Stimulated activated CD8-positive, alpha-beta memory T cell treated with anti-CD3 and anti-CD28 coated beads, Interleukin-4, amount 100 ng/mL, for 4 hours (primary cell): ENCODE data around the gene UBE2R2.
"Not testable (repeated sequence)": the region's sequence is repeated elsewhere in the genome, so short reads cannot be mapped to it uniquely, and the experiment has no call there.

ENCODE experiments used
- DNase-seq, 2 donors: peaks; one replicate each; pipeline ENCODE4 v3.0.0-alpha.2; 2020; ENCODE audit warnings: low read depth in 2 of 2, low spot score in 1 of 2

UBE2R2 gene

DNA sequence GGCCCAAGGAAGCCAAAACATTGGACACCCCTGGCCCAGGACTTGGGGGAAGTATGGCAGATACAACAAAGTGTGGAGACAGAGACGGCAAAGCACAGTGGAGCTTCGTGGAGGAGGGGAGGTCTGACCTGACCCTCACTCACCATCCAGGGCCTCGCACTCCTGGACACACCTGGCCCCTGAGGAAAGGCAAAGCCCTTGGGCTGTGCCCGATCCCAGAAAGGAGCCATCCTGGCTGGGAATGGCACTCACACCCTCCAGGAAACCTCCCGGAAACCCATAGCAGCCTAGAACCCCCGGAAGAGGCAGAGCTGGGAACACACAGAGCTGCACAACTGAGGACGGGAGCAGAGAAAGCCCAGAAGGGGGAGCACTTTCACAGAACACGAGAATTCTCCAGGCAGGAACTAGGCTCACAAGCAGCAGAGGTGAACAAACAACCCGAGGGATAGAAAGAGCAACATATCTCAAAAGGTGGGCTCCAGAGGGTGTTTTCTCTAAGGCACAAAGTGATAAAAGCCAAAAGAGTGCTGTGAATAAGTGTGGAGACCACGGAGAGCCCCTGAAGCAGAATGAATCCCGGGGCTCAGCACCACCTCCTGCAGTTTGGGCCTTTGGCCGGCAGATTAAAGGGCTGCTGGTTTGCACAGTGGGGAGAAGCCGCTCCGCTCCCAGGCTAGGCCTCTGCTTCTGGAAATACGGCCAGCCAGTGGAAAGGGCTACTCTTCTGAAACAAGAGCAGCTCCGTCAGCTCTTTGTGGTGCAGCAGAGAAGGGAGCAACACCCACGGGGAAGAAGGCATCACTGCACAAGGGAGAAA lies 108.2 kb downstream of the UBE2R2 start:
- no peak for DNase-seq

DNA sequence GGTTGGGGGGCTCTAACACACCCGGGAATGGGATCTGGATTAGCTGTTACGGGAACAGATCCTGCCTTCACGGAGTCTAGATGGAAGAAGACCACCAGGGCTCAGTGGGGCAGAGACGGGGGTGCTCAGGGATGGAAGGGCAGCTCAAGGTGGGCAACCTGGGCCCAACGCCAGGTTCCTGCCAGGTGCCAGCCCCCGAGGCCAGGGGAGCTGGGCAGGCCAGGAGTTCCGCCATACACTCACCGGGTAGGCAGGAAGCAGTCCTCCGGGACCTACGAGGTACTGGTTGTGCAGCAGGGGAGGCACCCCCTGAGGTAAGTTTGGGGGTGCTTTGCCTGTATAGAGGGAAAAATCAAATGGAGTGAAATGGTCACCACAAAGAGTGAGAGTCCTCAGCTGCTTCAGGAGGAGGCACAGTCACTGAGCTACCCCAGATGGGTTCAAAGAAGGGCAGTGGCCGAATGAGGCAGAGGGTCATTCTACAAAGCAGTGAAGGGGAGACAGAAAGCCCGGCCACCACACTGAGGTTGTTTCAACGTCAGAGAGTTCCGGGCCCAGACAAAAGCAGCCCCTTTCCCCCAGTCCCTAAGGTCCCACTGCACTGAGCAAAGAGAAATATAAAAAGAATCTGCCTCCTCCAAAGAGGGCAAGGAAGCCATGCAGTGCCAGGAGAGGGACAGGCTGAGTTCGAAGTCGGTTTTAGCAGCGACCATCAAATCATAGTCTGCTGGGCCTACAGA lies 110.0 kb downstream of the UBE2R2 start:
- DNase-seq = no peak

GRCh38 chr9:33927694-33928093 lies 110.7 kb downstream of the UBE2R2 start:
- DNase-seq = no peak

DNA sequence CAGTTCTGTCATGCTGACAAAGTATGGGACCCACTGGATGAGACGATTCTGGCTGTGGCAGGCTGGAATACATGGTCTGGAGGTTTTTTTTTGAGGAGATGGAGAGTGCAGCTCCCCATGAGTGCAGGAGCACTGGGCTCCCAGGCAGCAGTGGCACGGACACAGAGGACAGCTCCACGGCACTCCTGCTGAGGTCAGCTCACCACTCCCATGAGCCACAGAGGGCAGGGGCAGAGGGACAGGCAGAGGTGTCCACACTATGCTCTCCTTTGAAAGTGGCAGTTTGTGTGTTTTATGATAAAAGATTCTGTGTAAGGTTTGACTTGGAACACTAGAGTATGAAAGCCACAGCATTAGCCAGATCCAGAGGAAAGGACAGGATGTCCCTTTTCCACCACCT lies 114.4 kb downstream of the UBE2R2 start:
- no peak for DNase-seq

DNA sequence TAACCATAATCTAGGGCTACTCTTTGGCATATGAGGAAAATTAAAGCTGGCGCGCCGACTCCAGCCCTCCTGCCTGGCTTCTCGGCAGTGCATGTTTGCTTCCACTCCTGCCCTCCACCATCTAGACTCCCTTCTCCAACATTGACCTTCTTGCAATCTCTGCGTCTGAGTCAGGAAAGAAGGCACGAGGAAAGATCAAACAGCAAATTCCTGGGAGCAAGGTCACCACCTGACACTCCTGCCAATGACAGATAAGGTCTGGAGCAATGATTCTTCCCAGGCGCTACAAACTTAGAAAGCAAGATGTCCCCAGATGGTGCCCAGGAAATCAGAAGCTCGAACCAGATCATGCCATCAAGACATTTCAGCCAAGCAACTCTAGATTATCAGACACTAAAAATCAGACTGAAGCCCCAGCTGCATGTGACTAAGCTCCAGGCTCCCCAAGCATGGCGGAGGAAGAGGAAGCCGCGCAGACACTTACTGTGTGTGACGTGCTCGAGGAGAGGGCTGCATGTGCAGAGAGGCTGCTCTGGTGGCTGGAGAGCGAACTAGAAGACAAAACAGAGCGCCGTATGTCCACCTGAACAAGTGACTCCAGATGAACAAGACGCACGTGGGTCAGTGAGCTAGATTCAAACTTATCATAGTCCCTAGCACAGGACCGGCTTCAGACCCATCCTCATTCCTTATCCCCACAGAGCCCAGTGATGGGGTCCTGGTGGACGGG lies 115.3 kb downstream of the UBE2R2 start:
- no peak for DNase-seq

DNA sequence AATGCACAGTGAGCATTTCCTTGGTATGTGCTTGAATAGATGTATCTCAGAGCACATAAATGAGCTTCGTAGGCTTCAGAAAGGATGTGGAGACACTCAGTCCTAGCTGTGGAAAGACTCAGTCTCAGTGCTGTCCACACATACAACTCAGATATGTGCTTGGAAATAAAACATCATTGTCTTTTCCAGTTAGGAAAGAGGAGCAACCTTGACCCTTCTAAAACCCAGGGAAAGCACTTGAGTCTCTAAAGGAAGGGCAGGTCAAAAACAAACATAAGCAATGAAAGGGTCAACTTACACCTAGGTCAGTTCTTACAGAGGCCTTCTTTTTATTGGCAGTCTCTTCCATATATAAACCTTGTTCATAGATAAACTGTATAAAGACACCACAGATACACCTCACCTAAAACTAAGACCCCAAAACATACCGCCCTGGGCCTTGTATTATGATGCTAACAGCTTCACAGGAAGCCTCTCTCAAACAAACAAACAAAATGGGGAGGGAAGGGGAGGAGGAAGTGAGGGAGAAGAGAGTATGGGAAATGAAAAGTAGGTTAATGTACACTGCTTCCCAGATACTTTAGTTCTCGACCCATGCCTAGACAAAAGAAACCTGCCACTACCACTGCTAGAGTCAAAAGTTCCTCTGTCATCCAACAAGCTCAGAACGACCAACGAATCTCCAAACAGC lies 117.4 kb downstream of the UBE2R2 start:
- DNase-seq = no peak

DNA sequence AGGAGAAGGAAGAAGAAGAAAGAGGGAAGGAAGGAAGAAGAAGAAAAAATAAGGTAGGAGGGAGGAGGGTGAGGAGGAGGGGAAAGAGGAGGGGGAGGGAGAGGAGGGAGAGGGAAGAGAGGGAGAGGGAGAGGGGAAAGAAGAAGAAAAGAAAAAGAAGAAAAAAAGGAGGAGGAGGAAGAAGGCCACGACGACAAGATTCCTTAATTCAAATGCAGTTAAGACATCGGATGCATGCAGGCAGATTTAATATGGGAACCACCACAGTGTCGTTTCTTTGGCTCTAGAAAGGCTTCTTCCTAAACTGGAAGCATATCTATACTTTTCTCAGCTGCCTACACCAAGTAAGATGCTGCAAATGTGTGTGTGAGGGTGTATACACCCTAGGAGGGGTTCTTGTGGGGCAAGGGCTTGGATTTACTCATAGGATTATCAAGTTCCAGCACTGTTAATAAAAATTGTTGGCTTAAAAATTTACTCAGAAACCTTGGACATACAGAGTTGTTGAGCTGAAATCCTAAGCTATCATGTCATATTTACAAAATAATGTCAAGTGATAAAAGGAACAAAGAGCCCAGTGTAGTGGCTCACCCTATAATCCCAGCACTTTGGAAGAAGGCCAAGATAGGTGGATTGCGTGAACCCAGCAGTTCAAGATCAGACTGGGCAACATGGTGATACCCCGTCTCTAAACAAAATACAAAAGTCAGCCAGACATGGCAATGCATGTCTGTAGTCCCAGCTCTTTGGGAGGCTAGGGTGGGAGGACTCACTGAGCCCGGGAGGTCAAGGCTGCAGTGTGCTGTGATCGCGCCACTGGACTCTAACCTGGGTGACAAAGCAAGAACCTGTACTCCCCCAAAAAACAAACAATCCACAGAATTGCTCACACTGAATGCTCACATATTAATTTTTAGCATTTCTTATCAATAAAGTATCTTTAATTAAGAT lies 123.2 kb downstream of the UBE2R2 start:
- DNase-seq = no peak

DNA sequence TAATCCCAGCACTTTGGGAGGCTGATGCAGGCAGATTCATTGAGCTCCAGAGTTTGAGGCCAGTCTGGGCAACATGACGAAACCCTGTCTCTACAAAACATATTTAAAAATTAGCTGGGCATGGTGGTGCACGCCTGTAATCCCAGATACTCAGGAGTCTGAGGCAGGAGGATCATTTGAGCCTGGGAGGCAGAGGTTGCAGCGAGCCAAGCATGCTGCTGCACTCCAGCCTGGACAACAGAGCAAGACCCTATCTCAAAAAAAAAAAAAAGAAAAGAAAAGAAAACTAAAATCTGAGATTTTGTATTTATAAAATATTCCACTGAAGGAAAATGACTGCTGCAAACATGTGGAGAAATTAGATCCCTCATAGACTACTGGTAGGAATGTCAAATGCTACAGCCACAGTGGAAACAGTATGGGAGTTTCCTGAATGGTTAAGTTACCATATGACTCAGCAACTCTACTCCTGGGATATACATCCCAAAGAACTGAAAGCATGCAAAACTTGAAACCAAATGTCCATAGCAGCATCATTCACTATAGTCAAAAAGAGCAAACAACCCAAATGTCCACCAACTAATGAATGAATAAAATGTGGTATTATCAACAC lies 125.6 kb downstream of the UBE2R2 start:
- no peak for DNase-seq

GRCh38 chr9:33943389-33943788 lies 126.4 kb downstream of the UBE2R2 start:
- no peak for DNase-seq

- no peak for DNase-seq
Observed at GRCh38 chr9:33946779-33947535, 130.0 kb downstream of the UBE2R2 start.

GRCh38 chr9:33950371-33950770 lies 133.4 kb downstream of the UBE2R2 start:
- DNase-seq = no peak

- no peak for DNase-seq
Observed at GRCh38 chr9:33952066-33952465, 135.1 kb downstream of the UBE2R2 start.

- DNase-seq = no peak
Observed at GRCh38 chr9:33956544-33956943, 139.6 kb downstream of the UBE2R2 start.

- no peak for DNase-seq
Observed at GRCh38 chr9:33959725-33960124, 142.8 kb downstream of the UBE2R2 start.

DNA sequence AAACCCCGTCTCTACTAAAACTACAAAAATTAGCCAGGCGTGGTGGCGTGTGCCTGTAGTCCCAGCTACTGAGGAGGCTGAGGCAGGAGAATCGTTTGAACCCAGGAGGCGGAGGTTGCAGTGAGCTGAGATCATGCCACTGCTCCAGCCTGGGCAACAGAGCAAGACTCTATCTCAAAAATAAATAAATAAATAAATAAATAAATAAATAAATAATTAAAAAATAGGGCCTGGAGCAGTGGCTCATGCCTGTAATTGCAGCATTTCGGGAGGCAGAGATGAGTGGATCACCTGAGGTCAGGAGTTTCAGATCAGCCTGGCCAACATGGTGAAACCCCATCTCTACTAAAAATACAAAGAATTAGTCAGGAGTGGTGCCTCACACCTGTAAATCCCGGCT lies 145.5 kb downstream of the UBE2R2 start:
- not testable (repeated sequence) for DNase-seq

GRCh38 chr9:33964086-33964768 lies 147.3 kb downstream of the UBE2R2 start:
- DNase-seq = no peak
